Stimulated activated CD4-positive, alpha-beta T cell treated with anti-CD3 and anti-CD28 coated beads, Interleukin-15, amount 100 ng/mL, for 24 hours (primary cell): ENCODE results near the gene TDG.
"Not testable (repeated sequence)": the region's sequence is repeated elsewhere in the genome, so short reads cannot be mapped to it uniquely, and the experiment has no call there.

Source experiments
- DNase-seq: peaks from one replicate; pipeline ENCODE4 v3.0.0-alpha.2; 2020

The TDG gene

DNA sequence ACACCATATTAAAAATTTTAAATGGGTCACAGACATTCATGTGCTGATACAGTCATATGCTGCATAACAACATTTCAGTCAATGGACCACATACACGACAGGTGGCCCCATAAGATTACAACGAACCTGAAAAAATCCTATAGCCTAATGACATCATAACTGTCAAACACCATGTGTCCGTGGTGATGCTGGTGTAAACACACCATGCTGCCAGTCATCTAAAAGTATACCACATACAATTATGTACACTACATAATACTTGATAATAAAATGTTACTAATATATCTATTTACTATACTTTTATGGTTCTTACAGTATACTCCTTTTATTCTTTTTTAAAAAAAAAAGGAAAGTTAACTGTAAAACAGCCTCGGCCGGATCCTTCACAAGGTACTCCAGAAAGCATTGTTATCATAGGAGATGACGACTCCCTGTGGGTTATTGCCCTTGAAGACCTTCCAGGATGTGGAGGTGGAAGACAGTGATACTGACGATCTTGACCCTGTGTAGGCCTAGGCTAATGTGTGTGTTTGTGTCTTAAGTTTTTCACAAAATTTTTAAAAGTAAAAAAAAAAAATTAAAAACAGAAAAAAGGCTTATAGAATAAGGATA, 5.0 kb upstream of the TDG start:
- no peak for DNase-seq

DNA sequence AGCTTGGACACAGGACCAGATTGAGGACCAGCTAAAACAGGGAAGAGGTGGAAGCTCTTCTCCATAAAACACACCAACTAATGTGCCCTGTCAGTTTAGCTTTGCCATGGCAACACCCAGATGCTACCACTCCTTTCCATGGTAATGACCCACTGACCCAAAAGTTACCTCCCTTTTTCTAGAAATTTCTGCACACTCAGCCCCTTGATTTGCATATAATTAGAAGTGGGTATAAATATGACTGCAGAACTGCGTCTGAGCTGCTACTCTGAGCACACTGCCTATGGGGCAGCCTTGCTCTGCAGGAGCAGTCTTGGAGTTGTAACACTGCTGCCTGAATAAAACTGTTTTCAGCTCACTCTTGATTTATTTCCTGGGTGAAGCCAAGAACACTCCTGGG, 3.2 kb upstream of the TDG start:
- DNase-seq, result no peak

DNA sequence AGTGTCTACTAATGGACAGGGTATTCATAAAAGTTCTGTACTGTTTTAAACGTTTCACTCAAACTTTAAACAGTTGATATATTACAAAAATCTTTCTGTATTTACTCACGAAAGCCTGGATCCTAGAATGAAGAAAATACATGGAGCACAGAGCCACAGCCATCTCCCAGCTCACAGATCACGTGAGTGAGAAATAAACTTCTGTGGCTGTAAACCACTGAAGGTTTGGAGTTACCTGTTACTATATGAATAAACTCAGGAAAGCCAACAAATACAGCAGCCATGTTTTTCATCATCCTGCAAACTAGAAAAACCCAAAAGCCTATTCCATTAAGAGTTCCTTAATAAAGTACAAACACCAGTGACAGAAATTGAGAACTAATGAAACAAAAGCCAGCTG, 867 bp upstream of the TDG start:
- DNase-seq, result no peak

DNA sequence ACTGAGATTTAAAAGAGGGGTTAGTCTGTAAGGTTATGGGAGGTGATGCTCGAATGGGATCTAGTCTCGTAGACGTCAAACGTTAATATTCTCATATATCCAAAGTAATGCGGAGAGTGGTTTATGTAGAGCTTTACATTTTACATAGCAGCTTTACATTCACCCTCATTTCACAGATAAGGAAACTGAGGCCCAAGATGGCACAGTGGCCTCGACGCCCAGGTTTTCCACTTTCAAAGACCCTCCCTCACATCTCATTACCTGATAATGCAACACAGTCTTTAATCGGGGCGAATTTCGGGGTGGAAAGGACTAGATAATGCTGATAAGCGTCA, 450 bp upstream of the TDG start:
- DNase-seq, result no peak

DNA sequence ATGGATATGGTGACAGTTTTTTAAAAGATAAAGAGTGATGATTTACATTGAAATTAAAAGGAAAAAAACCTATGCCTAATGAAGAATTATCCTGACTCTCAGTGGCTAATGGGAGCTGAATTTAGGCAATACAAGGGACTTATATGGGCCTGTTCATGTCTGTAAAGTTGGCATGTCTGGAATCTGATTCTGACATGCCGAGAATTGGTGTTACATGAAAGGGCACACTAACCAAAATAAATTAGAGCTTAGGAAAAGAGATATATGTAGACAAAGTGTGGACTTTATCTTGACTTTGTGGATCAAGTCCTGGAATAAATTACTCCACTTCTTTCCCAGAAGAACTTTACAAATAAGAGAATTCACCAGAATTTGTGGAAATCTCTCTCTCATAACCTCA, 1.1 kb downstream of the TDG start:
- no peak for DNase-seq

DNA sequence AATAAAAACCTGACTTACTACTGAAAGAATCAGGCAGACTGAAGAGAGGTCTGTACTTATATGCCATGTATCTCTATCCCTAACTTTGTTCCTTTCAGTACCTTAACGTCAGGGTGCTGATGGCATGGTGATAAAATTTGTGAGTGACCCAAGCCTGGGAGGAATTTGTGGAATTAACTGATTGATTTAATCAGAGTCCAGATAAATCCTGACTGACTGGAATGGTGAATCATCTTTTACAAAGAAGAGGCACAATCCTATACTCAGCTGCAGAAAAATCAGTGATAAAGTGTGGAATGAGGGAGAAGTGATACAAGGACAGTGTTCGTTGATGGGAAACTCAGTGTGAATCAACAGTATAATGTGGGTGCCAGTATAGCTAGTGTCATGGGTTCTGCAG, 3.7 kb downstream of the TDG start:
- DNase-seq, result no peak

DNA sequence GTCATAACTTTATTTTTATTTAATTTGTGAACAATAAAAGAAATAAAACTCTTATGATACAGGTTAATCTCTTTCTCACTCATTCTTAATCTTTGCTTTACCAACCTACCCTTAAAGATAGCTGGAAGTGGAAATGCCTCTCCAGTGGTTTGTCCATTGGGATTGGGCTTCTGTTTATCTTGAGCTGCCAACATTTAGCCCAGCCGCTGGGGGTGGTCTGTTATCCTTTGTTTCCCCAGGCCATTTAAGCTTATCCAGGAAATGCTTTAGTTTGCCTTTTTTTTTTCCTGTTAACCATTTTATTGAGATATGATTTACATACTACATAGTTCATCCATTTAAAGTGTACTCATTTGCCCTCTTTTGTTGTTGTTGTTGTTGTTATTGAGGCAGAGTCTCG, 8.2 kb downstream of the TDG start:
- DNase-seq, result no peak

DNA sequence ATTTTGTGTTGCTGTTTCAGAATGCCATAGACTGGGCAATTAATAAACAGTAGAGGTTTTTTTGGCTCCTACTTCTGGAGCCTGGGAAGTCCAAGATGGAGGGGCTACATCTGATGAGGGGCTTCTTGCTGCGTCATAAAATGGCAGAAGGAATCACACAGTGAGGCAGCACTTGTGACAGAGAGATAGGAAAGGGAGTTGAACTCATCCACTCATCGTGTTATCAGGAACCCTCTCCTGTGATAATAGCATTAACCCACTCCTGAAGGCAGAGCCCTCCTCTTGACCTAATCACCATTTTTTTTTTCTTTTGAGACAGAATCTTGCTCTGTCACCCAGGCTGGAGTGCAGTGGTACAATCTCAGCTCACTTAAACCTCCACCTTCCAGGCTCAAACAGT, 9.7 kb downstream of the TDG start:
- no peak for DNase-seq

DNA sequence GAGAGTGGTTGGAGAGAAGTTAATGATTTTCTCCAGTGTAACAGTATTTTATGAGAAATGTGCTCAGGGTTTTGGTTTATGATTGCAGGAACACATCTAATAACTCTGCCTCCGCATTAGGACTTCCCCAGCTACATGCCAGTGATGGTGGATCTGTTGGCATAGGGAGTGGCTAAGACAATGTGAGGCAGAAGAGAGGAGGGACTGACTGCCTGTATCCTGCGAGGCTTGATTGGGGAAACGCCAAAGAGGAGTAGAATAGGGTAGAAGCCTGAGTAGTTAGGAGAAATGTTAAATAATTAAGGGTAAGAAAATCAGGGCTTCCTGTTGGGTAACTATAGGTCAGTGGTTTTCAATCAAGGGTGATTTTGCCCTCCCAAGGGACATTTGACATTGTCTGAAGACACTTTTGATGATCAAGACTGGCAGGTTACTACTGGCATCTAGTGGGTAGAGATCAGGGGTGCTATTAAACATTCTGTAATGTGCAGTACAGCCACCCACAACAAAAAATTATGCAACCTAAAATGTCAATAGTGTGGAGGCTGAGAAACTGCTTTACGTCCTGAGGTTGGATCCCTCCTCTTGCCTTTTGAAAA, 12.8 kb downstream of the TDG start:
- no peak for DNase-seq

DNA sequence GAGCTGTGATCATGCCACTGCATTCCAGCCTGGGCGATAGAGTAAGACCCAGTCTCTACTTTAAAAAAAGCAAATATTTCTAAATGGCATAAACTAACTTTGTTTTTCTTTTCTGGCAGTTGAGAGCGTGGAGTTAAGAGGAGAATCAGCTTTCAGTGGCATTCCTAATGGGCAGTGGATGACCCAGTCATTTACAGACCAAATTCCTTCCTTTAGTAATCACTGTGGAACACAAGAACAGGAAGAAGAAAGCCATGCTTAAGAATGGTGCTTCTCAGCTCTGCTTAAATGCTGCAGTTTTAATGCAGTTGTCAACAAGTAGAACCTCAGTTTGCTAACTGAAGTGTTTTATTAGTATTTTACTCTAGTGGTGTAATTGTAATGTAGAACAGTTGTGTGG, 21.2 kb downstream of the TDG start:
- DNase-seq, result no peak

DNA sequence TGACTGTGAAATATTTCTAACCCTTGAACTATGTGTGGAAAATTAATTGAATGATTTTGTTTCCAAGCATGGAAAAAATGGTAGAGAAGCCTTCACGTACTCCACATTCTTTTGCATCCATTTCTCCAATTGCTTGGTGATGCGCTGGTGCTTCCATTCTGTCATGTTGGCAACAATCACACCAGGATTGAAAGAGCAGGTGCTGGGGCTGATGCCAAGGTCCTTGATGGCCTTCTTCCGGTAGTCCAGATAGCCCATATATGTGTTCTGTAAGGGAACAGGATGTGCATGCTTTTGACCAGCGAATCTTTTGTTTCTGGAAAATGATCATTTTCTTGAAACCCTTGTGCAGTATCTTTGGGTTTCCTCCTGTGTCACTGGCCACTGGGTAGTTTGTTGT, 28.6 kb downstream of the TDG start:
- DNase-seq, result no peak

DNA sequence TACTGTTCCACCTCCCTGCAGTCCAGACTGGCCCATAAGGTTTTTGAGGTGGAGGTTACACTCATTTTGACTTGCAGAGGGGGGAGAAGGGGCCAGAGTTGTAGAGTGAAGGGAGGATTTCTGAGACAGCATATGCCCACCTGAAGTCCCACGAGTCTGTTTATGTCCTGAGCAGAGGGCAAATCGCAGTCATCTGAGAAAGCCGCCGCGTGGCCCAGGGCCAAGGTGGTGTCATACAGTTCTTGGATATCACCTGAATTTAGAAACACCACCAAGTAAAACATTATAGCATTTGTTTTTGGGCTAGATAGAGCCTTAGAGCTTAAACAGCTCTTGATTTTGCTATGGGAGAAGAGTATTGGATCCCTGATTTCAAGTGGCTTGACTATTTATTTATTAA, 30.9 kb downstream of the TDG start:
- no peak for DNase-seq

DNA sequence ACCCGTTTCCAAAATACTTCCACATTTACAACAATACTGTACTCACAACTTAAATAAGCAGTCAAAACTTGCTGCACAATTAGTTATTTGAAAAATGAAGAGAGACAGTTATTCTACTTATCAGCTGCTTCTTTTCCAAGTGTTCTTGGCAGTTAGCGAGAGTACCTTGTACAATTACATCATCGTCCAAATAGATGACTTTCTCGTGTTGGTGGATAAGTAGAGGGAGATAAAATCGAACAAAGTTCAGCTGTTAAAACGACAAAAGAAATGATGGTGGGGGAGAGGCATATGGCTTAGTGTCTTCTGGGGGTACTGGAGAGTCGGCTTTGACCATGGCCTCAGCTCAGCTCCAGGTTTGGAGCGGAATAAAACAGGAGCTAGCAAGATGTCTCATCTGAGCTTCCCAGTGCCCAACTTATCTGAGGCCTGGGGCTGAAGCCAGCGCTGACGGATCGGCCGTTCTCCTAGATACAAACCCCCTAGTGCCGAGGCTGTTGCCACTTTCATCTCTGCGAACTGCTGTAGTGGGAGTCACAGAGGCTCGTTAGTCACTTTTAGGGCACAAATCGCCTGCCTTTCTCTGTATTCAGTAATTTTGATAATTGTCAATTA, 31.7 kb downstream of the TDG start:
- no peak for DNase-seq

DNA sequence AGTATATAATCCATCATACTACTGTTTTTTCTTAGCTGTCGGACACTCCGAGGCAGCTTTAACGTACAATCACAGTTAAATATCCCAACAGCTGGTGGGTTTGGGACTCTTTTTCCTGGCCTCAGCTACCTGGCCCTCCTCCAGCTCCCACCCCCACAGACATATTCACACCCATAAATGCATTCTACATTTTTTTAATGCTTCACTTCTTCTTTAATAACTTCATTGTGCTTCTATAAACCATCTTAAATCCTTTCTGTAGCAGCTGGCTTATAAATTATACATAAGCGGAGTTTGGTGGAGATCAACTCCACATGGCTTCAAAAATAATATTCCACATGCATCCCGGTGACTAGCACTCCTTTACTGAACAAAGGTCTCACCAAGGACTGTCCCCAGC, 33.3 kb downstream of the TDG start:
- DNase-seq, result no peak

DNA sequence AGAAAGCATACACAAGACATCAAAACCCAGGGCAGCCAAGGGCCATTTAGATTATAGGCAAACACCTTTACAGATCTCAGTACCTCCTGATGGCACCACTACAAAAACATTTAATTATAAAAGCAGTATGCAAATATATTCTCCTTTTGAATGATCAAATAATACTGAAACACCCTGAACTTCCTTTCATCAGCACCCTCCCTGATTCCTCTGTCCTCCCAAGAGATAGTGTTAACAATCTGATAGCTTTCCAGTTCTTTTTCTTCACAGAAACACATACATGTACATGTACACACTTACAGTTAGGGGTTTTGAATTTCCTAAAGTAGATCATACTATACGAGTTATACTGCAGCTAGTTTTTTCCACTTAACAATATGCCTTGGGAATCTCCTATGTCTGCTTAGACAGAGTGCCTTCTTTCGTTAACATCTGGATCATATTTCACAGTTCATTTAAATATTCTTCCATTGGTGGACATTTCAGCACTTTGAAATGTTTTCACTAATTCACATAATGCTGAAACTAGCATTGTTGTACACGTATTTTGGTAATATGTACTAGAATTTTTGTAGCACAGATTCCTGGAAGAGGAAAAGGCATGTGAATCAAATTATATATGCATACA, 35.2 kb downstream of the TDG start:
- no peak for DNase-seq

DNA sequence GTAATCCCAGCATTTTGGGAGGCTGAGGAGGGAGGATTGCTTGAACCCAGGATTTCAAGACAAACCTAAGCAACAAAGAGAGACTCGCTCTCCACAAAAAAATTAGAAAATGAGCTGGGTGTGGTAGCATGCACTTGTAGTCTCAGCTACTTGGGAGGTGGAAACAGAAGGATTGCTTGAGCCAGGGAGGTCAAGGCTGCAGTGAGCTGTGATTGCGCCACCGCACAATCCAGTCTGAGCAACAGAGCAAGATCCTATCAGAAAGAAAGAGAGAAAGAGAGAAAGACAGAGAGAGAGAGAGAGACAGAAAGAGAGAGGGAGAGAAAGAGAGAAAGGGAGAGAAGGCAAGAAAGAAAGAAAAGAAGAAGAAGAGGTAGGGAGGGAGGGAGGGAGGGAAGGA, 37.0 kb downstream of the TDG start:
- DNase-seq, result no peak

DNA sequence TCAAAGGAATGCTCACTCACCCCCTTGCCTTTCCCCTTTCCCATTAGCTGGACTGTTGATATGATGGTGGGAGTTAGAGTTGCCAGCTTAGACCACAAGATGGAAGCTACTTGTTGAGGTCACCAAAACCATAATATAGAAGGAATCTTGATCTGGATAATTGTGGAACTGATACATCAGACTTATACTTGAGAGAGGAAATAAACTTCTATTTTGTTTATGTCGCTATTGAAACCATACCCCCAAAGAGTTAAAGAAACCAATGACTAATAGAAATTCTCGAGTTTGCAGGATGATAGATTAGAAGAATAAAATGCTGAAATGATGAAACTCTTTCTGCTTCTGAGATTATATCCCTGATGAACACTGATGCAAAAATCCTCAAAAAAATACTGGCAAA, 37.9 kb downstream of the TDG start:
- no peak for DNase-seq

DNA sequence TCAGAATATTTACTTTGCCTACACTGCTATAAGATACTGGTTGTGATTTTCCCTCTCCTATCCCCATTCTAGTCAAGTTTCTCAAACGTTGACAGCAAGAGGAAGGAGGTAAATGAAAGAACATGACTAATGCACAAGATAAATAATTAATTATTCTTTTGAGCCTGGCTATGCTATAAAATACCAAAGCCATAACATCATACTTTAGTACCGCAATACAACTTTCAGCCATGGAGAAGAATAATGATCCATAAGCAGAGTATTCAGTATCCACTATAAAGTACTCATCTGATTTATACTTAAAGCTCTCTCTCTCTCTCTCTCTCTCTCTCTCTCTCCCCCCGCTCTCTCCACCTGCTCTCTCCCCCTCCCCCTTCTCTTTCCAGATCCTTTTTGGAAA, 41.3 kb downstream of the TDG start:
- DNase-seq, result no peak

DNA sequence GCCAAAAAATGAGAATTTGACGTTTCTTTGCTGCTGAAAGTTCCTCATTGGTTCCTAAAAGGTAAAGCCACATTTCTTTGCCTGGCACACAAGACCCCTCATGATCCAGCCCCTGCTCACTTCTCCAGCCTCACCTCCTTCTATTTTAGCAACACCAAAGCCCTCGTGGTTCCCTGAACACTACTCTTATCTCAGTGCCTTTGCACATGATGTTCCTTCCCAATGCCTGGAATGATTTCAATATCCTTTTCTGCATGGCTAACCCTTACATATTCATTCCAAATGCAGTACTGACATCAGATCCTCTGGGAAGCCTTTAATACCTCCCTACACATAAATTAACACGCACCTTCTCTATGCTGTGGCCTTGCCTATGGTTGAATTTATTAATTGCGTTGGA, 44.4 kb downstream of the TDG start:
- no peak for DNase-seq

DNA sequence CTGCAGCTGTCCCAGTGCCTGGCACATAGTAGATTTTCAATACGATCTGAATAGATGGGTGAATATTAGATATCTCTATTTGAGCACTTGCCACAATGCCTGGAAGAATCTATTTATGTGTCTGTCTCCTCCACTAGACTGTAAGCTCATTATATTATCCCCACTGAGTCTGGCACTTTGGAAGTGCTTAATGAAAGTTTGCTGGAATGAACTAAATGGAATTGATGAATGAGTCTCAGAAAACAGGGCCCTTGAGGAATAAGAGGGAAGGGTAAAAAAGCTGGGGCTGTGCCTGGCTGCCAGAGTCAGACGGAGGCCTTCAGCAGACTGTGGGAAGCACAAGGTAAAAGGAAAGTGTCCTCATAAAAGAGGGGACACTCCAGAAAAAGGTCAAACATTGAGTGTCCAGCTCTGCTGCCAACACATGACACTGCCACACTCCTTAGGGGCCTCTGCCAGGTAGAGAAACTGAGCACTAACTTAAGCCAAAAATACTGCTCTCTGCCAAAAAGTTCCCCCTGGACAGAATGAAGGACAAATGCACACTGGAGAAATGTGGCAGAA, 45.0 kb downstream of the TDG start:
- DNase-seq, result no peak

DNA sequence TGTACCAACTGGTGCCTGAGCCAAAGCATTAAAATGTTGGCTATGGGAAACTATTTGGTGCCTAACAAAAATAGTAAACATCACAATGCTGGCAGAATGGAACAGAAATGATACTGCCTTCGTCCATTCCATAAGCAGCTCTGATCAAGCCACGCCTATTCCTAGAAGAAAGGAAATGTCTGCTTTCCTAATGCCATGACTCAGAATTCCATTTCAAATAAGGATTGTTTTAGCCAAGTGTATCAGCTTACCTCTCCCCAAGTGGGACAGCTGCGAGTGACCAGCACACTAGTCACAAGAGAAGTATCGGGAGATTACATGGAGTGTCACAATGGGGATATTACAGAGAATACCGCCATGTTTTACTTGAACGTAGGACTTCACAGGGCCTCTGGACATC, 45.6 kb downstream of the TDG start:
- no peak for DNase-seq

DNA sequence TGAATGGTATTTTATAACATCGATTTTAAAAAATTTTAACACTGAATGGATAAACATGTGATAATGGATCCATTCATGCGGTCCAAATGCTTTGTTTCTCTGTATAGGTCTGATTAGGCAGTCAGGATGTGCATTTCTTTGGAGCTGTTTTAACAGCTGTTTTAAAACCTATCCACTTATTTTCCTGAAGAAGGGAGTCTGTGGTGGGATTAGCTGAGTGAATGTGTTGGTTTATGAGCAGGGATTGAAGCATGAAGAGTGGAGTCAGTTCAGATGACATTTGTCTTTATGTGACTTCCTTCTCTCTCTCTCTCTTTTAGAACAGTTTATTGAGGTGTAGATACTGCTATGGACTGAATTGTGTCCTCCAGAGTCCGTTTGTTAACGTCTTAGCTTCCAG, 46.7 kb downstream of the TDG start:
- DNase-seq, result no peak

DNA sequence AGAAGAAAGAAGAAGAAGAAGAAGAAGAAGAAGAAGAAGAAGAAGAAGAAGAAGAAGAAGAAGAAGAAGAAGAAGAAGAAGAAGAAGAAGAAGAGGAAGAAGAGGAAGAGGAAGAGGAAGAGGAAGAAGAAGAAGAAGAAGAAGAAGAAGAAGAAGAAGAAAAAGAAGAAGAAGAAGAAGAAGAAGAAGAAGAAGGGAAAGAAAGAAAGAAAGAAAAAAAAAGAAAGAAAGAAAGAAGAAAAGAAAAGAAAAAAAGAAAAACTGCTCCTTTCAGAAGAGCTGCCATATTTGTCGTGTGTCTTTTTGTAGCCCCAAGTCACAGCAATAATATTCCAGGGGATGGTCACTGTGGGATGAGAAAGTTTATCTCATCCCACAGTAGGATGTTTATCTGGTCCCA, 56.2 kb downstream of the TDG start:
- not testable (repeated sequence) for DNase-seq

DNA sequence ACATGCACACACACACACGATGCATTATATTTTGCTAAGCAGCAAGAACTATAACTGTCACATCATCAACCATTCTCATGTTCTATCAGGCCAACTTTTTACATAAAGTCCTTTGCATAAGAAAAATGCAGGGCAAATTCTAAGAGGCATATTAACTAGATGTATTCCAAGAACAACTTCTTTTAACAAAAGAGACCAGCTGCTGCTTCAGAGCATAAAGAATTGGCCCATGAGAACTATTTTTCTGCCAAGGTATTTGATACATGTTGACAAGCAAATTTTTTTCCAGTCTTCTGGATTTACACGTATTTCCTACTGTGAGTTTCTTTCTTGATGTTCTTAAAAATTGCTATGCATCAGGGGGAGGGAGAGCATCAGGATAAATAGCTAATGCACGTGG, 57.1 kb downstream of the TDG start:
- DNase-seq, result no peak
